DMS153 (cell line): ENCODE measurements around the gene ZGLP1.
"Not testable (repeated sequence)": the region's sequence is repeated elsewhere in the genome, so short reads cannot be mapped to it uniquely, and the experiment has no call there.

ENCODE experiments used
- DNase-seq: peaks from one replicate; lab custom pipeline; 2025; lab: John Stamatoyannopoulos, UW

ZGLP1 gene

GRCh38 chr19:10309423-10309822 is at the start of gene ZGLP1:
TSS of gene ZGLP1 (minus strand) at chr19:10309815.
- DNase-seq: no peak

- no peak for DNase-seq
Observed at GRCh38 chr19:10356431-10356830, 46.8 kb upstream of the ZGLP1 start.

GRCh38 chr19:10353793-10354391 is 44.3 kb upstream of the ZGLP1 start:
- DNase-seq: no peak

- no peak for DNase-seq
Observed at GRCh38 chr19:10352764-10353671, 43.4 kb upstream of the ZGLP1 start.

- DNase-seq: no peak
Observed at GRCh38 chr19:10346509-10346908, 36.9 kb upstream of the ZGLP1 start.

GRCh38 chr19:10344780-10345179 is 35.2 kb upstream of the ZGLP1 start:
- DNase-seq: no peak

- DNase-seq: no peak
Observed at GRCh38 chr19:10343495-10343894, 33.9 kb upstream of the ZGLP1 start.

- DNase-seq: no peak
Observed at GRCh38 chr19:10339977-10340376, 30.4 kb upstream of the ZGLP1 start.

GRCh38 chr19:10339380-10339960 is 29.9 kb upstream of the ZGLP1 start, which contains the start of gene ICAM3:
TSS of gene ICAM3 (minus strand) at chr19:10339624. CDS start at chr19:10339614, 10 bp downstream.
- no peak for DNase-seq

- no peak for DNase-seq
Observed at GRCh38 chr19:10338940-10339339, 29.3 kb upstream of the ZGLP1 start.

- not testable (repeated sequence) for DNase-seq
Observed at GRCh38 chr19:10336725-10337124, 27.1 kb upstream of the ZGLP1 start.

GRCh38 chr19:10335352-10335985 is 25.9 kb upstream of the ZGLP1 start:
- no peak for DNase-seq

GRCh38 chr19:10334588-10335351 is 25.2 kb upstream of the ZGLP1 start:
- DNase-seq: peak; percentile 17

GRCh38 chr19:10333758-10334587 is 24.4 kb upstream of the ZGLP1 start:
- no peak for DNase-seq

- DNase-seq: peak; percentile 95
Observed at GRCh38 chr19:10332965-10333757, 23.5 kb upstream of the ZGLP1 start, which contains the start of gene RAVER1. TSS of gene RAVER1 (minus strand) at chr19:10333529. CDS start at chr19:10333507, 22 bp downstream.

- DNase-seq: no peak
Observed at GRCh38 chr19:10332158-10332964, 22.7 kb upstream of the ZGLP1 start.

GRCh38 chr19:10329555-10329954 is 19.9 kb upstream of the ZGLP1 start:
- DNase-seq: no peak

- DNase-seq: no peak
Observed at GRCh38 chr19:10328558-10329429, 19.2 kb upstream of the ZGLP1 start.
